NCI-H2107 (cell line): ENCODE results near the gene SUPT3H.

Source experiments
- DNase-seq: peaks from one replicate; lab custom pipeline; 2025; lab: John Stamatoyannopoulos, UW

Gene SUPT3H

DNA sequence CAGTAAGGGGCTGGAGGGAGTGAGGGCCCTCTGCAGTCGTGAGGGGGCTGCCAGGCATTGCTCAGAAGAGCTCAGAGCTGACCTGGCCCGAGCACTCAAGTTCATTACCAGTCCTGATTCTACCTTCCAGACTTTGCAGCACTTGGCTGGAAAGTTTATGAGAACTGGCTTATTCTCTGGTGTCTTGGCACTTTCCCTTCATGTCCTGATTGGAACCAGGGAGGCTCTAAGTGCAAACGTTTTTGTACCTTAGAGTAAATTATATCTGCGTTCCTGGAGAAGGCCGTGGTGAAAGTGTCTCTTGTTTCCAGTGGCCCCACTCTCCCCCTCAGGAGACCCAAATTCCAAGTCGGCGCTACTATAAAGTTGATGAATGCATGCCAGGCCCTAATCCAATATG lies 587.9 kb downstream of the SUPT3H start:
- no peak for DNase-seq

- DNase-seq, result no peak
Measured at GRCh38 chr6:44789061-44789460, 588.7 kb downstream of the SUPT3H start.

- no peak for DNase-seq
Measured at GRCh38 chr6:44788387-44788981, 589.2 kb downstream of the SUPT3H start.

DNA sequence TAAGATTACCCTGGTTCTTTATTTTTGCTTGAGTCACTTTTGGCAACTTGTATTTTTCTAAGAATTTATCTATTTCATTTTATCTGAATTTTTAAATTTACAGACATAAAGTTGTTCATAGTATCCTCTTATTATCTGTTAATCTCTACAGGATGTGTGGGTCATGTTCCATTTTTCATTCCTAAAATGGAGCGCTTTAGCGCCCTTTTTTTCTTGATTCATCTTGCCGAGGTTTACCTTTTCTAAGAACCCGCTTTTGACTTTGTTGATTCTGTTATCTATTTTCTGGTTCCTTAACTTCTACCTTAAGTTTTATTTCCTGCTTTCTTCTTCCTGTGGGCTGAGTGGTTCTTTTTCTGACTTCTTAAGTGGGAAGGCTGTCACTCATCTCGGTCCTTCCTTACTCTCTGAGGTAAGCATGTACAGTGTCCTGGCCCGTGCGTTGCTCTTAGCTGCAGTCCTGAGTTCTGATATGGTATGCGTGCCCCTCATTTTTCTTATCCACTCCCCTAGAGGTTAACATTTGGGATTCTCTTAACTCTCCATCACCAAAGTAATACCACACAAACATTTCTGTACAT lies 590.4 kb downstream of the SUPT3H start:
- no peak for DNase-seq

DNA sequence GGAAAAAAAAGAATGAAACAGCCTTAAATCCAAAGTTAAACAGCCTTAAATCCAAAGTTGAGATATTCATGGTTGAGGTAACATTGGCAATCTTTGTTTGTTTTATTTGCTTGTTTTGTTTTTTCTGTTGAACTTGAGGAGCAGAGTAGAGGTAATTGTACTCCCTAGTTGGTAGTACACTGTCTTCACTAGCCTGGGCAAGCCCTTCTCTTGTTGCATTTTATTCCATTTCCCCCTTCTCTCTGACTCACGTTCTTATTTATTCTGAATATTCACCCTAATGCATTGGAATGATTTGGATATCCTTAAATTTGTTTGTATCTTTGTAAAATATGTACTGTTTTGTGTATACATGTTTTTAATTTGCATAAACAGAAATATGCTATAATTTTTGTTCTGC lies 592.6 kb downstream of the SUPT3H start:
- no peak for DNase-seq

DNA sequence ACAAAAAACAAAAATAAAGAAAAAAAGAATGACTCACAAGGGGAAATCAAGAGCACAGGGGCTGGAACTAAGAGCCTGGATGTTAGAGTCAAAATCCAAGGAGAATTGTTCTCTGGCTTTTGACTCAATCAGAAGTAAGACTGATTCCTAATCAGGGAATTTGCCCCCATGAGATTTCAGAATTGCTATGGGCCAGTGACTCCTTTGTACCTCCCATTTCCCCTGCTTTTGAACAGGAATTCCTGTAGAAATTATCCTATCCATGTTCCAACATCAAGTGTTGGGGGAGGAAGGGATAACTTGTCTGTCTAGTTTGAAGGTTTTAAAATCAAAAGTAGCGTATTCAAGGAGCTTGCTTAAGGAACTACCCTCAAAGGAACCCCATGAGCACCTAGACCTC lies 593.5 kb downstream of the SUPT3H start:
- DNase-seq, result no peak

GRCh38 chr6:44782892-44783291 lies 594.8 kb downstream of the SUPT3H start:
- DNase-seq, result no peak

GRCh38 chr6:44781912-44782597 lies 595.7 kb downstream of the SUPT3H start:
- DNase-seq, result no peak

- no peak for DNase-seq
Measured at GRCh38 chr6:44780161-44780560, 597.6 kb downstream of the SUPT3H start.

DNA sequence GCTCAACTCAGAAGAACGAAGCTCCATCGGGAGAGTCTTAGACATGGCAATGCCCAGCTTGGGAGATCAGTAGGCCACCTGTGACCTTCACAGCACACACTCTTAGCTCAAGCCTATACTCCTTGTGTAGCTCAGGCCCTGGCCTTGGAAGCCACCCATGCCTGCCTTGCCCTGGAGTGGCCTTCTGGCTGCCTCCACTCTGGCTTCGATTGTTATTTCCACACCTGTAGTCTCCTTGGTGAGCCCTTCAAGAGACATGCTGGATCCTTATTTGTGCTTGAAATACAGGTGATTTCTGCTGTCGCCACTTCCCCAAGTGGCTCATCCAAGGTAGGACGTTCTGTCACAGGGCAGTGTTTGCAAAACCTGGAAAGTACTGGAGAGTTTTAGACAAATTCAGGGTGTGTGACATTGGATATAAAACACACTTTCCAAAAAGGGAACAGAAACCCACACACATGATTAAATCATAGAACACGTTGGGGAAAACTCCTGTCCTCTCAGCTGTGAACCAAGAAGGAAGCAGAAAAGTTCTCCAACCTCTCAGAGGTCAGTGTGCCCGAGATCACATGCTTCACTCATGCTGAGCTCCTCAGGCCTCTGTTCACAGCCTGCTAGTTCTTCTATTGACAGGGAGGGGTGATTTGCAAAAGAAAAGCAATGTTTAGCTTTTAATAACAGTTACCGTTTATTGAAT lies 598.5 kb downstream of the SUPT3H start:
- DNase-seq, result no peak
